HG03558 (cell line): ENCODE results near the gene GRIN1.

Experiments used
- ATAC-seq: cut with Tn5 transposase; IDR thresholded peaks from one replicate; pipeline ENCODE4 v1.9.1; 2021; ENCODE audit warnings: moderate number of reproducible peaks; ENCODE audit not compliant: unreplicated experiment; ENCODE audit errors: extremely low read depth

Gene GRIN1

DNA sequence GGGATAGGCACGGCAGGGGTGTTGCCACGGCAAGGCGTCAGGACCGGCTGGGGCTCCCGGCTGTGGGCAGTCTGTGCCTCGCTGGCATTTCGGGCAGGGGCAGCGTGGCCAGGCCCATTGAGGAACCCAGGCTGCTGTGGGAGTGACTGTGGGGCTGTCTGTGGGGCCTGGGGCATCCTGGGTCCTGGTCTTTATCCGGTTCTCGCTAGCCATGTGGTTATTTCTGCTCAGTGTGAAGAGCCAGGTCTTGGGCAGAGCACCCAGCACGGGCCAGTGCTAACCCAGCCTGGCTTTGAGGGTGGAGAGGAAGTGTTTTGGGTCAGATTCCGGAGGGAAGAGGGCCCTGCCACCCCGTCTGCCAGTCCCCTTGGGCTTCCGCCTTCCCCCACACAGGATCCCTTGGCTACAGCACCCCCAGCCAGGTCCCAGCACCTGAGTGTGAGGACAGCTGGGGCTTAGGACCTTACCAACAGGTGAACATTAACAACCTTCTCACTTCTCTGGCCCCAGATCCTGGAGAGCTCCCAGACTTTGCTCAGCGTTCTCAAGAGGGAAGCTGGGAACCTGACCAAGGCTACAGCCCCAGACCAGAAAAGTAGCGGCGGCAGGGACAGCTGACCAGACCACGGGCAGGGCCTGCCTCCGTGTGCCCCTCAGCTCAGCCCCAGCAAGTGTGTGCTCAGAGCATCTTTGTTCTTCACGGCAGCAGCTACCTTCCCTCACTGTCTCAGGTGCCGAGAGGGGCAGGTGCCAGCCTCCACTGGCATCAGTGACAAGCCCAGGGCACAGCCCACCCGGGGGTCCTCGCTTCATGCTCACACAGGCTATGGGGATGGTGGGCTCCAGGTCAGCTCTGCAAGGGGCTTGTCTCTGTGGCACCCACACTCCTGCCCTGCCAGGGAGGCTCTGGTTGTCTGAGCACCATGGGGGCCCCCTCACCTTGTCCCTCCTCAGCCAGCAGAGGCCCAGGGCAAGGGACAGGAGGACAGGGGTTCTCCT, 50.6 kb downstream of the GRIN1 start:
- no peak for ATAC-seq

DNA sequence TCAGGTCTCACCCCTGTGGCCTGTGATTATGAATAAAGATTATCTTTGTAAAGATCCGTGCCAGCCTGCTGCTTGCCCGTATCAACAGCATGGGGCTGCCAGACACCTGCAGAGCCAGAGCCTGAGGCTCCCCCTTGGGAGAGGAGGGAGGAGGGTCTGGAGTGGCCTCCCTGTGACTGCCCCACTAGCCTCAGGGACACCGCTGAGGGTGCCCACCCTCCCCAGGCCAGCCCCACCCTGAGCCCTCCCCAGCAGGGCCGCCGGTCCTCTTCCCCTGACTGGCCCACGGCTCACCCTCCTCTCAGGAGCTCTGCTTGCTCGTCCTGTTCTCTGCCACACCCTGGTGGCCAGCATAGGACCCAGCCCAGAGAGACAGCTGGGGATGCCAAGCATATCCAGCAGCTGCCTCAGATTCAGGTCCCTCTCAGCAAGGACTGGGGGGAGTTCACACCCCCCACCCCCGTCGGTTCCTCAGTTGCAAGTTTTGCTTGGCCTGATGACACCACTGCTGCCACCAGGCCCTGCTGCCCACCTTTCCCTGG, 51.4 kb downstream of the GRIN1 start:
- ATAC-seq = no peak

DNA sequence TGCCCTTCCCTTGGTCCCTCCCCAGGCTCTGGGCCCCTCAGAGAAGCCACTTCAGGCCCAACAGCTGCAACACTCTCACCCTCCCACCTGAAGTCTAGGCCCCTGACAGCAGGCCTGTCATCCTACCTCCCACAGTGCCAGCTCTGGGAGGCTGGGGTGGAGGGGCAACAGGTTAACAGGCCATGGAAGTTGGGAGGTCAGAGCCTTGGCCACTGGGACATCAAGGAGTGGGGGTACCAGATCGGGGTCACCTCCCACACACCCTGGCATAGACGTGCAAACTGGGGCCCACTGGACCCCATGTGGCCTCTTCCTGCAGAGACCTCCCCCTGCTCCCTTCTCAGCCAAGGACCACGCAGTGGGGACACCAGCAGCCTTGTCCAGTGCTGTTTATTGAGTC, 52.3 kb downstream of the GRIN1 start:
- ATAC-seq = no peak

DNA sequence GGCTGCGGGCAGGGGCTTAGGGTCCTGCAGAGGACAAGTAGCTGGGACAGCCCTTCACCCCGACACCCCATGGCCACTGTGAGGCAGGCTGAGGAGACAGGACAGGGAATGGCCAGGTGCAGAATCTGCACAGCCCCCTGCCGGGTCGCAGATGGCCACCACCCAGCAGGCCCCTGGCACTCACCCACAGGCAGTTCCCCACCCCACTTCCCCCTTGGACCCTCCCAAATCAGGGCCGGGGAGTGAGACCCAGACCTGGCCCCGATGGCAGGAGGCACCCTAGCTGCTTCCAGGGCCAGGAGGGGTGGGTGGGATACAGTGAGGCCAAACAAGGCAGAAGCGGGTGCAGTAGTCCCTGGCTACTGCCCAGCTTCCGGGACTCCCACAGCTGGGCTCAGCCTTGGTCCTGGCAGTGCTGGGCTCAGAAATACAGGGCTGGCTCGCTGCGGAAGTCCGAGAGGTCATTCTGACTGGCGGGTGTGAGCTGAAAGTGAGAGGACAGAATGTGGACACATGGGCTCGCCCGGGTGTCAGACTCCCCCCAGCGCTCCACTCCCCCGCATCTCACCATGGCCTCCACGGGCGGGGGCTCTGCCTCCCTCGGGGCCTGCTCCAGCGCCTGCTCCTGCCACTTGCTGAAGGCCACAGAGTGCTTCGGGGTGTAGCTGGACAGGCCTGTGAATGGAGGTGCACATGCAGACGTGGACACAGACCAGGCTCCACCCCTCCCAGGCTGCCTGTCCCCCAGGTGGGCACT, 52.9 kb downstream of the GRIN1 start:
- no peak for ATAC-seq

DNA sequence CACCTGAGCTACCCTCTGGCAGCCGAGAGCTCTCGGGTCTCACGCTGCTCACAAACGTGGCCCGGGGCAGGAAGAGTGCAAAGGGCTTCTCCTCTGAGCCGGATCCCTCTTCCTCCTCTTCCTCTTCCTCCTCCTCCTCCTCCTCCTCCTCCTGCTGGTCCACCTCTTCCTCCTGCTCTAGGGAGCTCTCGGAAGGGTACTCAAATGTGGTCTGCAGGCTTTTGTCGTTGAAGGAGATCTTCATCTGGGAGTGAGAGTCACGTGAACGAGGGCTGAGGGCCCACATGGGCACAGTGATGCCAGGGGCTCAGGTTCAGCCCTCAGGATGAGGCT, 53.5 kb downstream of the GRIN1 start:
- no peak for ATAC-seq

DNA sequence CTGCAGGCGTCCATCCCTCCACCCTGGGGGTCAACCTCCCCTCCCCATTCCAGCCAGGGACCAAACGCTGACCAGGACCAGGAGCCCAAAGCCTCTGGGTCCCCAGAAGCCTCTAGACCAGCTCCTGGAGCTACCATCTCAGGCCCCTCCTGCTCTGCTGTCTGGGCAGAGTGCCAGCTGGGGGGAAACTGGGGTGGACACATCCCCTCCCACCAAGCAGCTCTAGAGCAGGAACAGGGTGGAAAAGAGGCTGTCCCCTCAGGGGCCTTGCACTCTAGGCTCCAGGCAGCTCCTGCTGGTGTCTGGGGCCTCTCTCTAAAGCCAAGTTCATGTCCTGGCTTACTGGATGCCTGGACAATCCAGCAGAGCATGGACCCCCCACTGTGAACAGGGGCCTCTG, 53.9 kb downstream of the GRIN1 start:
- no peak for ATAC-seq

DNA sequence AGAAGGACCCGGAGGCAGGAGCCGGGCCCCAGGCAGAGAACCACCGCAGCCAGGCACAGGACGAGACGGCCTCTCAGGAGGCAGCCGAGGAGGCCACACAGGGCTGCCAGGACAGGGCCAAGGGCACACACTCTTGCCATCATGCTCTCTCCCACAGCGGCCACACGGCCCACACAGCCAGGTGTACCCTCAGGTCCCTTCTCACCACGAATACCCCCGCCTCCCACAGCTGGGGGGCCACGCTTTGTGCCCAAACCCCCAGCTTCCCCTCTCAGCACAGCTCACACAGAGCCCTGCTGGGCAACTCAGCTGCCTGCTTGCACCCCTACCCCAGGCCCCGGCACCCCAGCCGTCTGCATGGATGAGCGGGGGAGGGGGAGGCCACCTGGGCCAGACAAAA, 54.8 kb downstream of the GRIN1 start:
- no peak for ATAC-seq

DNA sequence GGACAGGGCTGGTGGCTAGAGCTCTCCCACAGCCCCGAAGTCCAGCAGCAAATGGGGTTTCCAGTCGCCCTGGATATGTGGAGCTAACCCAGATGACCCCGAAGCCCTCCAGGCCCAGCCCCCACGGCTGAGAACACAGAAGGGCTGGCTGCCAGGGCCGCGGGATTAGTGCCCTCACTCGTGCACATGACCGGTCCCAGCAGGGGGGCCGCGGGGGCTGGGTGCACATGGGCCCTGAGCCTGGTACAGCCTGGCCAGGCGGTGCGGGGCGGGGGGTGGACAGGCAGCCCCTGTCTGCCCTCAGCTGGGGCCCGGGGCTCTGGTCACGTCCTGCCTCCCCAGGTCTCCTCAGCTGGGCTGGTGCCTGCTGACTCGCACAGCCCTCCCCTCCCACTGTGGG, 55.4 kb downstream of the GRIN1 start:
- no peak for ATAC-seq

DNA sequence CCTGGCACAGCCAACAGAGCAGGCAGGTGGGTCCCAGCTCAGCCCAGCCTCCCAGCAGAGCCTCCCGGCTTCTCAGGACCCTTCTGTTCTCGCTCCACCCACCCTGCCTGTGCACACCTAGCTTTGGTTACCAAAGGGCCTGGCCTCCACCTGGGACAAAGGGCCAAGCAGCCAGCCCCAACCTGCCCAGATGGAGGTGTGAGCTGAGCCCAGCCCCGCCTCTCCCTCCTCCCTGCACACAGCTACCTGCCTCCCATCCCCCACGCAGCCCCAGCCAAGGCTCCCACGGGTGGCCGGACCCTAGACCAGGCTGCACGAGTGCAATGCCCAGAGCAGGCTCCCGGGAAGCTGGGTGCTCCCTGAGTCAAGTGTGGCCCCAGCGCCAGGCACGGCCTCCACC, 56.0 kb downstream of the GRIN1 start:
- no peak for ATAC-seq

DNA sequence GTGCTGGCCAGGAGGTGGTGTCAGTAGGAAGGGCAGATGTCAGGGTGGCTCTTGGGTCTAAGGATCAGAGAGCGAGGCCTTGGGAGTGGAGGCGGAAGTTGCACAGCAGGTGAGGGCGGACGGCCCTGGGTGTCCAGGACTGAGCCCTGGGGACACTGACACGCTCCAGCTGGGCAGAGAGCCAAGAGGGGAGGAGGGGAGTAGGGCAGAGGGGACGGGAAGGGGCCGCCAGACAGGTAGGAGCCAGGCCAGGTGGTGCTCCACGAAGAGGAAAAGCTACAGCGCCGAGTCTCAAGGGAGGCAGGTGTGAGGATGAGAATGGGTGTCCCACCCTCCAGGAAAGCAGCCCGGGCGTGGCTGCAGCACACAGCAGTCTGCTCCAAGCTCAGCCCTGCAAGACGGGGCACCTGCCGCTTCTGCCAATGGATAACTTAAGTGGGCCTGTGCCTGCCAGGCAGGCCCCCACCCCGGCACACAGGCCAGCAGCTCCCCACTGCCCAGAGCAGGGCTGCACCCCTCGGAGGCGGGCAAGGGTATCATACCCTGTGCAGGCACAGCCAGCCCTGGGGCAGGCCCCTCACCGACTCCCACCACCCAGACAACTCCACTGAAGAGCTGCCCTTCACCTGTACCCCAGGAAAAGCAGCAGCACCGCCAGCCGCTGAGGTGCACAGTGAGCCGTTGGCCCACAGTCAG, 56.7 kb downstream of the GRIN1 start:
- no peak for ATAC-seq

DNA sequence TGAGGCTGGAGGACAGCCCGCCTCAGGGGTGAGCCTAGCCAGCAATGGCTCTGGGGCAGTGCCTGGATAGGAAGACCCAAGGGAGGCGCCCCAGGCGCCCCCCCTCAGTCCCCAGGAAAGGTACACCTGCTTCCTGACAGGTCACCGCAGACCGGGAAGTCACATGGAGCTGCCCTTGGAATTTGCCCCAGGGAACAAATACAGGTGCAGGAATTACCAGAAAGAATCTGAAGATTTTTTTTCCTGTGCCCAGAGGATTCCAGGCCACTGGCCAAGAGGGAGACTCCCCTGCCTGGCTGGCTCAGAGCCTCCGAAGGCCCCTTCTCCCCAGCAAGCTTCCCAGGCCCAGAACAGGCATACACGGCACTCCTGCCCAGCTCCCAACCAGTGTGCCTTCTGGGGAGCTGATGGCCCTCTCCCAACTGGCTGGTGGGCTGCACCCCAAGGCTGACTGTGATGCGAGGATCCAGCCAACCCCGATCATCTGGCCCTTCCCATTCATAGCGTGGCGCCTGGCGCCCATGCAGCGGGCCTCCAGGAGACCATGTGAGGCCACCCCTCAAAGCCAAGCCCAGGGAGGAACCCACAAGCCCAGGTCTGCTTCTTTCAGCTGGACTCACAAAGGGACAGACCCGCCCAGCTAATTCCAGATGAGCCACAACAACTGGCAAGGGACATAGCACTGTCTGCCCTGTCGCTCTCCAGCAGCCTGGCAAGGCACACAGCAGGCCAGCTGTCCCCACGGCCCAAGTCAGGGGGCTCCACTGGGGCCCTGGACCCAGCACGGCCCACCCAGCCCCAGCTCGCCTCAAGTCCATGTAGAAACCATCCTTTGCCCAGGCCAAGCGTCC, 59.3 kb downstream of the GRIN1 start:
- no peak for ATAC-seq

DNA sequence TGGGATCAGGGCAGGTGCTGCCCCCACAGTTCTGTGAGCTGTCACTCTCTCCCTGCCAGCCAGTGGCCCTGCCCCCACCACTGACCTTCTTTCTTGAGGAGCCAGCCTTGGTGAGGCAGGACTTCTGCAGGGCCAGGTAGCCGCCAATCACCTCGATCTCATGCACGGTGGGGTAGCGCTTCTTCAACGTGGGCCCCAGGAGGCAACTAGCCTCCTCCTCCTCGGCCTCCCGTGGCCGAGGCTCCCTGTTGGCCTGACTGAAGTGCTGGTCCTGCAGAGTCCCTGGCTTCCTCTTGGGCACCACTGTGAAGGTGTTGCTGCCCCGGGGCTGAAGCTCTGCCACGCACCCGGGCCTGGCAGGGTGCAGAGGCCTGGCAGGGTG, 59.9 kb downstream of the GRIN1 start:
- ATAC-seq = no peak

DNA sequence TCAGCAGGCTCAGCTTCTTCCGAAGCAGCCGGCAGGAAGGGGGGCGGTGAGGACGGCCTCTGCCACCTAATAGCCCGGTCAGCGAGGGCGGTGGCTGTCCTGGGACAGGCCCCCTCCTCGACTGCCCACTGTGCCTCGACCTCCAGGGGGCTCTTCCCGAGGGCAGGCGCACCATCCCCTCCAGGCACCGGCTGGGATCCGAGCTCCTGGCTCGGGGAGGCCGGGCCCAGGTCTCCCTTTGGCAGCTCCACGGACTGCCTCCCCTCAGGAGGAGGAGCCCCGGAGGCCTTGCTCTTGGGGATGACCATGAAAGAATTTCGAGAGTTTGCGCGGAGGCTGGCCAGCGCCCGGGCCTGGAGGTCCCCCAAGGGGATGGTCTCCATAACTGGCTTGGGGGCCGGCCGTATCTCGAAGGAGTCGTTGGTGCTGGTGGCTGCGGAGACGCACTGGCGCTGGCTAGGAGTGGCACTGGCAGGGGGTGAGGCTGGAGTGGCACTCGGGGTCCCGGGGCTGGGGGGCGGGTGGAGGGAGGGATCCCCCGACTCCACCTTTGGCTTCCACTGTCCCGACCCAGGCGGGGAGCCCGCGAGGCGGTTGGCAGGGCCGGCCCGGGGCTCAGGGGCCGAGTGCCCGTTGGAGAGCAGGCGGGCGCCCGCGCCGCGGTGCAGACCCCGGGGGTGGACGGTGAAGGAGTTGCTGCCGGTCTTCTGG, 60.6 kb downstream of the GRIN1 start:
- ATAC-seq = no peak

DNA sequence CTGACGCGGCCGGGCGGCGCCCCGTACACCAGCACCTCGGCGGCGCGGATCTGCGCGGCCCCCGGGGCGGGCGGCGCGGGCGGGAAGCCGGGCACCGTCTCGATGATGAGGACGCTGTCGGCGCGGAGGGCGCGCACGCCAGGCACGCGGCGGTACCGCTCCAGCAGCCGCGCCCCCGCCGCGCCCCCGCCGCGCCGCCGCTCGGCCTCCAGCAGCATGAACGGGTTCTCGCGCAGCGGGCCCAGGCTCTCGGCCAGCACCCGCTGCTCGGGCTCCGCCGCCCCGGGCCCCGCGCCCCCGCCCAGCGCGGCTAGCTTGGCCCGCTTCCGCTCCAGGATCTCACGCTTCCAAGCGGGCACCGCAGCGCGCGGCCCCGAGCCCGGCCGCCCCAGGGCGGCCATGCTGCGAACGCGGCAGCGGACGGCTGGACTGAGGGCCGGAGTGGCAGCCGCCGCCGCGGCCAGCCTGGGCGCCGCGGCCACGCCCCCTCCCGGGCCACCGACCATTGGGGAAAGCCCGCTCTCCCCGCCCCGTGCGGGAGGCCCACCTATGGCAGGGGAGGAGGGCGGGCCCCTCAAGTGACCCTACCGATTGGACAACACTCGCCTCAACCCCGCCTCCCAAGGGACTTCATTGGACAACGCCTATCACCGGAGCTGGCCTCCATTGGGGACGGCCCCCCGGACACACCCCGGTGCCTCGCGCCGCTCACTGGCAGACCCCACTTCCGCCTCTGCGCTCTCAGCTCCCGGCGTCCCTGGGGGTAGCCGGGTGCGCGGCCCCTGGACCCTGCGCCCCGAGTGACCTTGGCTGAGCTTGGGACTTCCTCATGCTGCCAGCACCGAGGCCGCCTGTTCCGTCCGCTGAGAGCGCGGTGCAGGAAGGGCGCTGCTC, 61.6 kb downstream of the GRIN1 start, which contains the start of gene TPRN:
TSS of gene TPRN (minus strand) at position 431 of the 894 bp plus-strand sequence. CDS start at position 401, 30 bp downstream.
- ATAC-seq = peak; percentile 56

DNA sequence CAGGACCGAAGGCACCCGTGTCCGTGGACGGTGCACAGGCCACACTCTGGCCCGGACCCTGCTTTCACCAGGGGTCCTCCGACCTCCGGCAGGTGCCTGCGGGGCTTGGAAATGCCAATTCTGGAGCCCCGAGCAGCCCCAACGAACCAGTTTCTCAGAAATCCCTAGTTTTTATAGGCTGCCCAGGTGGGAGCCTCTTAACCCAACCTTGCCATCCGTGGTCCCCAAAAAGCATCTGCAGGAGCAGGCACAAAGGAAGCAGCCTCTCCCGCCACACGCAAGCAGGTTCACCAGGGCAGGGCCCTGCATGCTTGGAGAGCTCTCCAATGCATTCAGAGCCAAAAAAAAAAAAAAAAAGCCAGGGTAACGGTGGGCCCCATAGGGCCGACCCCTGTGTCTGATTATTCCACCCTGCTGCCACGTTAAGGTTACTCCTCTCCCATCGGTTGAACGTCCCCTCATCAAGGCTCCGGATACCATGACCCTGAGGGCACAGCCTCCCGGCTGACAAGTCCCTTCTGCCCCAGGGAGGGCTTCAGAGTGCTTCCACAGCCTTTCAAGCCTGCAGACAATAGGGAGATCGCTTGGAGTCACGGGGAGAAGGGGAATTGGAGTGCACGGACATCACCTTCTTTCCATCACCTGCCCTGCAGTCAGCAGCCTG, 62.4 kb downstream of the GRIN1 start:
- ATAC-seq = no peak

DNA sequence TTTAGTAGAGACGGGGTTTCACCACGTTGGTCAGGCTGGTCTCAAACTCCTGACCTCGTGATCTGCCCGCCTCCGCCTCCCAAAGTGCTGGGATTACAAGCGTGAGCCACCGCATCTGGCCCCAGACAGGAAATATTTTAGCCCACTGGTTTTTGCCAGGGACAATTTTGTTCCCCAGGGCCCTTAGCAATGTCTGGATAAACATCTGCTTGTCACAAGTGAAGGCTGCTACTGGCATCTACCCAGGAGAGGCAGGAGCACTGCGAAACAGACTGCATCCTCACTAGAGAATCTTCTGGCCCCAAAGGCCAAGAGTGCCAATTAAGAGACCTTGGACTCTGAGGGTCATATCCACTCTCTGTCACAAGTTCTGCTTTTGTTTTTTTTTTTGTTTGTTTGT, 64.0 kb downstream of the GRIN1 start:
- no peak for ATAC-seq

DNA sequence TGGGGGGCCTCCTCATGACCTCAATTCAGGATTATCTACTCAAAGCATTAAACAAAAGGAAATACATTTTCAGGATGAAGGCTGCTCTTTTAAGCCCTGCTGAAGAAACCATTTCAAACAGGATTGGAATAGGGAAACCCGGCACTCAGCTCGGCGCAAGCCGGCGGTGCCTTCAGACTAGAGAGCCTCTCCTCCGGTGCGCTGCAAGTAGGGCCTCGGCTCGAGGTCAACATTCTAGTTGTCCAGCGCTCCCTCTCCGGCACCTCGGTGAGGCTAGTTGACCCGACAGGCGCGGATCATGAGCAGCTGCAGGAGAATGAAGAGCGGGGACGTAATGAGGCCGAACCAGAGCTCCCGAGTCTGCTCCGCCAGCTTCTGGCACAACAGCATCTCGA, 65.8 kb downstream of the GRIN1 start:
- no peak for ATAC-seq
